ENCODE data around the gene RTN4R.

The RTN4R gene

GRCh38 chr22:20197407-20198030, 70.6 kb downstream of the RTN4R start:
- TF ChIP-seq EZH2 (IDR thresholded peaks at IDR 0.05; ENCODE audit: borderline replicate concordance, low read length) (no peak), CTCF (IDR thresholded peaks at IDR 0.05; ENCODE audit: low read length) (no peak)
- Histone ChIP-seq H3K36me3 (ENCODE audit: insufficient read depth, low read length) (no peaks in the 10 kb centered on the region), H3K4me3 (ENCODE audit: low read depth, low read length, poor library complexity, severe bottlenecking) (no peak overlapping the region), H3K27me3 (ENCODE audit: insufficient read depth, low read length) (peaks cover 7% of the 10 kb centered on the region; the same call in 1 of the 2 replicates), H3F3A (ENCODE audit: insufficient read depth, low read length) (no peaks in the 10 kb centered on the region), H4K20me1 (ENCODE audit: insufficient read depth, low read length) (no peaks in the 10 kb centered on the region), H3K4me1 (ENCODE audit: insufficient read depth, low read length, severe bottlenecking) (no peaks in the 10 kb centered on the region), H3K9ac (ENCODE audit: low read length) (no peak overlapping the region), H3K79me2 (ENCODE audit: insufficient read depth, low read length) (no peaks in the 10 kb centered on the region), H2AFZ (ENCODE audit: low read length) (no peak overlapping the region), H3K9me2 (ENCODE audit: low read depth, low read length) (no peaks in the 10 kb centered on the region), H3K4me2 (ENCODE audit: low read length) (no peak overlapping the region), H3K27ac (ENCODE audit: low read depth, low read length, poor library complexity, severe bottlenecking) (no peak overlapping the region), H3K9me3 (ENCODE audit: low read length) (no peaks in the 10 kb centered on the region)

GRCh38 chr22:20196094-20196842, 71.8 kb downstream of the RTN4R start:
- Histone ChIP-seq H3K27ac (ENCODE audit: low read depth, low read length, poor library complexity, severe bottlenecking) (no peak overlapping the region), H3K4me1 (ENCODE audit: insufficient read depth, low read length, severe bottlenecking) (no peaks in the 10 kb centered on the region), H3K9me2 (ENCODE audit: low read depth, low read length) (no peaks in the 10 kb centered on the region), H3K4me3 (ENCODE audit: low read depth, low read length, poor library complexity, severe bottlenecking) (no peak overlapping the region), H3K9ac (ENCODE audit: low read length) (no peak overlapping the region), H3K9me3 (ENCODE audit: low read length) (no peaks in the 10 kb centered on the region), H3K36me3 (ENCODE audit: insufficient read depth, low read length) (no peaks in the 10 kb centered on the region), H3K4me2 (ENCODE audit: low read length) (no peak overlapping the region), H3K27me3 (ENCODE audit: insufficient read depth, low read length) (peaks cover 4% of the 10 kb centered on the region; the same call in 1 of the 2 replicates), H3K79me2 (ENCODE audit: insufficient read depth, low read length) (no peaks in the 10 kb centered on the region), H4K20me1 (ENCODE audit: insufficient read depth, low read length) (no peaks in the 10 kb centered on the region), H2AFZ (ENCODE audit: low read length) (no peak overlapping the region), H3F3A (ENCODE audit: insufficient read depth, low read length) (no peaks in the 10 kb centered on the region)
- TF ChIP-seq EZH2 (IDR thresholded peaks at IDR 0.05; ENCODE audit: borderline replicate concordance, low read length) (no peak), CTCF (IDR thresholded peaks at IDR 0.05; ENCODE audit: low read length) (no peak)

- peaks cover 4% of the 10 kb centered on the region; the same call in 1 of the 2 replicates for H3K27me3 ChIP-seq (ENCODE audit: insufficient read depth, low read length)
- no peaks in the 10 kb centered on the region for H3K9me2 ChIP-seq (ENCODE audit: low read depth, low read length)
- no peaks in the 10 kb centered on the region for H3F3A ChIP-seq (ENCODE audit: insufficient read depth, low read length)
- H3K9ac ChIP-seq (ENCODE audit: low read length): no peak overlapping the region
- H3K4me3 ChIP-seq (ENCODE audit: low read depth, low read length, poor library complexity, severe bottlenecking): no peak overlapping the region
- no peak overlapping the region for H2AFZ ChIP-seq (ENCODE audit: low read length)
- H3K27ac ChIP-seq (ENCODE audit: low read depth, low read length, poor library complexity, severe bottlenecking): no peak overlapping the region
- H3K79me2 ChIP-seq (ENCODE audit: insufficient read depth, low read length): no peaks in the 10 kb centered on the region
- no peaks in the 10 kb centered on the region for H3K4me1 ChIP-seq (ENCODE audit: insufficient read depth, low read length, severe bottlenecking)
- no peaks in the 10 kb centered on the region for H4K20me1 ChIP-seq (ENCODE audit: insufficient read depth, low read length)
- no peaks in the 10 kb centered on the region for H3K36me3 ChIP-seq (ENCODE audit: insufficient read depth, low read length)
- H3K4me2 ChIP-seq (ENCODE audit: low read length): no peak overlapping the region
- H3K9me3 ChIP-seq (ENCODE audit: low read length): no peaks in the 10 kb centered on the region
- TF ChIP-seq EZH2 (IDR thresholded peaks at IDR 0.05; ENCODE audit: borderline replicate concordance, low read length) (no peak), CTCF (IDR thresholded peaks at IDR 0.05; ENCODE audit: low read length) (no peak)
Measured at GRCh38 chr22:20194681-20195593, 73.2 kb downstream of the RTN4R start.
